MG63 (cell line): ENCODE results near the gene UBE2J1. TPM values are rescaled to one million over a fixed set of nuclear protein-coding genes. Genes with fewer than 3 reads are reported as not detected.

Experiments used
- DNase-seq: peaks from one replicate; pipeline ENCODE4 v3.0.0-alpha.2; 2020
- H3K27me3 ChIP-seq: fragments of 250-450 bp; sonication (Bioruptor Pico); 2 replicates; pipeline ENCODE4 v1.5.1; 2020; ENCODE audit warnings: mild to moderate bottlenecking, moderate library complexity
- H3K36me3 ChIP-seq: fragments of 250-450 bp; sonication (Bioruptor Pico); 2 replicates; pipeline ENCODE4 v1.5.1; 2020; ENCODE audit warnings: mild to moderate bottlenecking, moderate library complexity
- H3K4me3 ChIP-seq: fragments of 250-450 bp; sonication (Bioruptor Pico); 2 replicates; pipeline ENCODE4 v1.5.1; 2020; ENCODE audit warnings: mild to moderate bottlenecking, moderate library complexity
- H3K9me3 ChIP-seq: fragments of 250-450 bp; sonication (Bioruptor Pico); 2 replicates; pipeline ENCODE4 v1.5.1; 2020; ENCODE audit warnings: mild to moderate bottlenecking, moderate library complexity
- total RNA-seq: library from RNA; depleted of rRNA; stranded (reverse); fragments of >200 nt; shearing (Covaris generic); gene quantifications from 2 replicates; pipeline ENCODE4 v1.2.3, GENCODE V29; 2014; ENCODE audit warnings: low replicate concordance

Gene UBE2J1
- total RNA-seq, 1 experiment from 2014 or later: 42.3 TPM

DNA sequence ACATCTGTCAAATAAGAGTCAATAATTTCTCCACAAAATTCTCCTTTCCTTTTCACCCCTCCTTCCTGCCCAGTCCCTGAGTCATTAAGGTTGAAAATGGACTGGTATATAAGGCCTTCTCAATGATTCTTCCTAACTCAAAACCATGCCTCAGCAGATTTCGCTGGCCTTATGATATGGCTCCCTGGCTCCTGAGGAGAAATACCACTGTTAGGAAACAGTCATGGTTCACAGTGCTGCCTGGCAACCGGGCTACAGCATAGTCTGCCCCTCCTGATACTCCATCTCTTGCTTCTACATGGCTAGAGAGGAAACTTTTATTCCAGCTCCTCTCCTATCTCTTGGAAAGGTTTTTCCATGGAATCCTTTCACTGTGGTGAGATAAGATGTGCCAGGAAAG lies 4.7 kb downstream of the UBE2J1 start:
- no peak overlapping the region for H3K4me3 ChIP-seq
- H3K9me3 ChIP-seq: no peaks in the 10 kb centered on the region
- H3K36me3 ChIP-seq: peaks cover 6% of the 10 kb centered on the region
- DNase-seq: no peak
- no peaks in the 10 kb centered on the region for H3K27me3 ChIP-seq

- DNase-seq: no peak
- Histone ChIP-seq H3K36me3 (peaks cover 10% of the 10 kb centered on the region), H3K4me3 (no peak overlapping the region), H3K9me3 (no peaks in the 10 kb centered on the region), H3K27me3 (no peaks in the 10 kb centered on the region)
Measured at GRCh38 chr6:89346433-89346832, 6.1 kb downstream of the UBE2J1 start.

- Histone ChIP-seq H3K4me3 (no peak overlapping the region), H3K27me3 (no peaks in the 10 kb centered on the region), H3K9me3 (no peaks in the 10 kb centered on the region), H3K36me3 (peaks cover 28% of the 10 kb centered on the region)
- DNase-seq: no peak
Measured at GRCh38 chr6:89339565-89339964, 13.0 kb downstream of the UBE2J1 start.

GRCh38 chr6:89335164-89335563 lies 17.4 kb downstream of the UBE2J1 start:
- Histone ChIP-seq H3K9me3 (no peaks in the 10 kb centered on the region), H3K36me3 (peaks cover 34% of the 10 kb centered on the region), H3K27me3 (no peaks in the 10 kb centered on the region), H3K4me3 (no peak overlapping the region)
- DNase-seq: no peak

DNA sequence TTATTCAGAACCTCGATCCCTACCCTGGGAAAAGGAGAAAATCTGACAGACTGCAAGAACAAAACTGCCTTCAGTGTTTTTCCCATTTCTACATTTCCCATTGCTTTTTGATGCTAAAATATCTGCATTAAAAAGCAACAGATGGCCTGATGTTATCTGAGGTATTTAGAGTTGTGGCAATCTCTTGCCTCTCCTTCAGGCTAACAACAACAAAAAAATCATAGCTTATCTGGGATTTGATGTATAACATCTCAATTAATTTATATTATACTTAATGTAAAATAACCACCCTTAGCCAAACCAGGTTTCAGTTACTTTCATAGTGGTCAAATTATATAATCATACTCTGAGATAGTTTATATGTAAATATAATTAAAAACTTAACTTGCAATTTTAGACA lies 21.6 kb downstream of the UBE2J1 start:
- no peaks in the 10 kb centered on the region for H3K27me3 ChIP-seq
- DNase-seq: no peak
- H3K9me3 ChIP-seq: no peaks in the 10 kb centered on the region
- H3K4me3 ChIP-seq: no peak overlapping the region
- H3K36me3 ChIP-seq: peaks cover 35% of the 10 kb centered on the region

GRCh38 chr6:89328976-89329375 lies 23.5 kb downstream of the UBE2J1 start:
- H3K27me3 ChIP-seq: no peaks in the 10 kb centered on the region
- no peaks in the 10 kb centered on the region for H3K9me3 ChIP-seq
- no peak overlapping the region for H3K4me3 ChIP-seq
- no peak for DNase-seq
- peaks cover 28% of the 10 kb centered on the region for H3K36me3 ChIP-seq

- no peaks in the 10 kb centered on the region for H3K27me3 ChIP-seq
- no peak overlapping the region for H3K4me3 ChIP-seq
- H3K36me3 ChIP-seq: peaks cover 12% of the 10 kb centered on the region
- no peak for DNase-seq
- no peaks in the 10 kb centered on the region for H3K9me3 ChIP-seq
Measured at GRCh38 chr6:89324304-89324703, 28.2 kb downstream of the UBE2J1 start.

- H3K36me3 ChIP-seq: peaks cover 9% of the 10 kb centered on the region
- H3K9me3 ChIP-seq: no peaks in the 10 kb centered on the region
- no peak overlapping the region for H3K4me3 ChIP-seq
- DNase-seq: no peak
- H3K27me3 ChIP-seq: no peaks in the 10 kb centered on the region
Measured at GRCh38 chr6:89323511-89323971, 29.0 kb downstream of the UBE2J1 start.

GRCh38 chr6:89321131-89321970 lies 31.2 kb downstream of the UBE2J1 start:
- DNase-seq: no peak

GRCh38 chr6:89320012-89320559 lies 32.4 kb downstream of the UBE2J1 start:
- no peak overlapping the region for H3K4me3 ChIP-seq
- no peak for DNase-seq
- no peaks in the 10 kb centered on the region for H3K27me3 ChIP-seq
- H3K9me3 ChIP-seq: no peaks in the 10 kb centered on the region
- H3K36me3 ChIP-seq: no peaks in the 10 kb centered on the region

More at GRCh38 chr6:89321131-89321970, 31.2 kb downstream of the UBE2J1 start:
- no peaks in the 10 kb centered on the region for H3K36me3 ChIP-seq
- no peaks in the 10 kb centered on the region for H3K27me3 ChIP-seq
- no peak overlapping the region for H3K4me3 ChIP-seq
- no peaks in the 10 kb centered on the region for H3K9me3 ChIP-seq

GRCh38 chr6:89317067-89317466 lies 35.5 kb downstream of the UBE2J1 start:
- no peaks in the 10 kb centered on the region for H3K27me3 ChIP-seq
- H3K36me3 ChIP-seq: no peaks in the 10 kb centered on the region; the same call in 1 of the 2 replicates
- no peak overlapping the region for H3K4me3 ChIP-seq
- H3K9me3 ChIP-seq: no peaks in the 10 kb centered on the region
- DNase-seq: no peak

DNA sequence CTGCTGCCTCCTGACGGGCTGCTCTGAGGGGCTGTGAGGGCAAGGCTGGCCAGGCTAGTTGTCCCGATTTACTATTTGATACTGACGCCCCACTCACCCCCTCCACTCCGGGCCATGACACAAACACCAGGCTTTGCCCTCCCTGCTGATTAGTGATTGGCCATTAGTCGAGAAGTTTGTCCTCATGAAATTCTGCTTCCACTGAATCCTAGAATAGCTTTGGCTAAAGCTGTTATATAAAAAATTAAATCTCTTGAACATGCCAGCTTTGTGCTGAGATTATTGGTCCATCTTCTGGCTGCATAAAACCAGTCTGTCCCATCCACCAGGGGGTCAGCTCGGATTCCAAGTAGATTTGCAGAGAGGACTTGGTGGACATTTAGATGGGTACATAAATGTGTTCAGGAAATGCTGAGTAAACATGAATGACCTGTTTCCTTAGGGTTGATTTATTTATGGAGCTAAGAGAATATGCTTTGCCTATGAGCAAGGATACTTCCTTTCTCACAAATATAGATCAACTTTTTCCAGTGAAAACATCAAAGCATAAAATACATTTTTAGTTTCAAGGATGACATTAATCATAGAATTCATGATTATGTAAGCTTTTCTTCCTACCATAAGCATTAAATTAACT lies 37.2 kb downstream of the UBE2J1 start, which contains the start of gene GABRR2:
Gene GABRR2 (minus strand): TSS at position 51 of the 637 bp plus-strand sequence. CDS start 134 bp downstream, outside the sequence.
- Histone ChIP-seq H3K36me3 (no peaks in the 10 kb centered on the region; the same call in 1 of the 2 replicates), H3K4me3 (no peak within 1 kb of the TSS), H3K27me3 (no peaks in the 10 kb centered on the region), H3K9me3 (no peaks in the 10 kb centered on the region)
- DNase-seq: no peak

GRCh38 chr6:89314692-89315091 lies 37.8 kb downstream of the UBE2J1 start:
- Histone ChIP-seq H3K36me3 (no peaks in the 10 kb centered on the region; the same call in 1 of the 2 replicates), H3K27me3 (no peaks in the 10 kb centered on the region)

DNA sequence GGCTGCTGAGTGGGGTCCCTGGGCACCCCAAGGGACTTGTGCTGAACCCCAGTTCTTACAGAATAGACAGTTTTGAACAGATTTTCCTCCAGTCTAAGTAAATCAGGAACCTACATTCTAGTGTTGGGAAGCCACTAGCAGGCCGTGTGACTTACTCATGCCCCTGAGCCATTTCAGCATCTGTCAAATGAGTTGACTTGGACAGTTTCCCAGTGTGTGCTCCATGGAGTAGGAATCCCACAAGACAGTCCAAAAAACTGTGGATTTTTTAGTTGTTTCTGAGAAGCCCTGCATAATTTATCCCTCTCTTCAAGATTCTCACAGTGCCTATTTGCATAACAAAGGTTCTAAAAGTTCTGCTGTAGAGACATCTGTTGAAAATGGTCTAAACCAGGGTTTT lies 39.5 kb downstream of the UBE2J1 start:
- Histone ChIP-seq H3K27me3 (no peaks in the 10 kb centered on the region), H3K36me3 (no peaks in the 10 kb centered on the region; the same call in 1 of the 2 replicates), H3K4me3 (no peak overlapping the region), H3K9me3 (no peaks in the 10 kb centered on the region)
- DNase-seq: peak; percentile 75

More at GRCh38 chr6:89314692-89315091, 37.8 kb downstream of the UBE2J1 start:
- DNase-seq: no peak
- Histone ChIP-seq H3K9me3 (no peaks in the 10 kb centered on the region), H3K4me3 (no peak overlapping the region)

- no peaks in the 10 kb centered on the region for H3K27me3 ChIP-seq
- DNase-seq: peak; percentile 88
- H3K4me3 ChIP-seq: no peak overlapping the region
- H3K36me3 ChIP-seq: no peaks in the 10 kb centered on the region; the same call in 1 of the 2 replicates
- no peaks in the 10 kb centered on the region for H3K9me3 ChIP-seq
Measured at GRCh38 chr6:89311853-89312531, 40.5 kb downstream of the UBE2J1 start.

DNA sequence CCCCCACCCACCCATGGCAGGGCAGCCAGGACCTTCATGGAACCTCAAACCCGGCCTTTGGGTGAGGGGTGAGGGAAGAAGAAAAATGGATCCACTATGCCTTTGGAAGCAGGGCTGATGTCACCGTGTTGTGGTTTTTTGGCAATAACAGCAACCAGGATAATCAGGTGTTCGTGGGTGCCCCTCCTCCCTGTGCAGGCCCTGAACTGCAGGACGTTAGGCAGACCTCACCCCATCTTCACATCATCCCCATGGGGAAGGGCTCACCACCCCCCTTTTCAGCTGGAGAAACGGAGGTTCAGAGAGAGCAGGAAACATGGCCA lies 41.0 kb downstream of the UBE2J1 start:
- Histone ChIP-seq H3K9me3 (no peaks in the 10 kb centered on the region), H3K27me3 (no peaks in the 10 kb centered on the region), H3K36me3 (no peaks in the 10 kb centered on the region; the same call in 1 of the 2 replicates), H3K4me3 (no peak overlapping the region)
- no peak for DNase-seq

GRCh38 chr6:89310929-89311328 lies 41.6 kb downstream of the UBE2J1 start:
- no peaks in the 10 kb centered on the region for H3K9me3 ChIP-seq
- H3K36me3 ChIP-seq: no peaks in the 10 kb centered on the region; the same call in 1 of the 2 replicates
- peak; percentile 90 for DNase-seq
- H3K4me3 ChIP-seq: no peak overlapping the region
- H3K27me3 ChIP-seq: no peaks in the 10 kb centered on the region
